HFF-Myc (cell line): Measurements from ENCODE around the gene VSNL1.

Experiments
- DNase-seq: peaks from one replicate; pipeline ENCODE4 v3.0.0-alpha.2; 2011; ENCODE audit warnings: low read depth; ENCODE audit errors: extremely low read depth
- H3K4me3 ChIP-seq: replicated peaks from 2 replicates; pipeline ENCODE4 v1.5.1; 2011; ENCODE audit warnings: low read depth, mild to moderate bottlenecking, control low read depth, low read length
- TF ChIP-seq, protein P1 (sequence below): IDR thresholded peaks from 2 replicates; pipeline ENCODE4 v1.5.1; 2012; ENCODE audit warnings: mild to moderate bottlenecking, low read depth, low read length, control low read depth; ENCODE audit errors: missing control alignments

The VSNL1 gene

GRCh38 chr2:17571681-17572080 lies 31.2 kb downstream of the VSNL1 start:
- H3K4me3 ChIP-seq = no peak overlapping the region
- TF ChIP-seq, protein P1, sequence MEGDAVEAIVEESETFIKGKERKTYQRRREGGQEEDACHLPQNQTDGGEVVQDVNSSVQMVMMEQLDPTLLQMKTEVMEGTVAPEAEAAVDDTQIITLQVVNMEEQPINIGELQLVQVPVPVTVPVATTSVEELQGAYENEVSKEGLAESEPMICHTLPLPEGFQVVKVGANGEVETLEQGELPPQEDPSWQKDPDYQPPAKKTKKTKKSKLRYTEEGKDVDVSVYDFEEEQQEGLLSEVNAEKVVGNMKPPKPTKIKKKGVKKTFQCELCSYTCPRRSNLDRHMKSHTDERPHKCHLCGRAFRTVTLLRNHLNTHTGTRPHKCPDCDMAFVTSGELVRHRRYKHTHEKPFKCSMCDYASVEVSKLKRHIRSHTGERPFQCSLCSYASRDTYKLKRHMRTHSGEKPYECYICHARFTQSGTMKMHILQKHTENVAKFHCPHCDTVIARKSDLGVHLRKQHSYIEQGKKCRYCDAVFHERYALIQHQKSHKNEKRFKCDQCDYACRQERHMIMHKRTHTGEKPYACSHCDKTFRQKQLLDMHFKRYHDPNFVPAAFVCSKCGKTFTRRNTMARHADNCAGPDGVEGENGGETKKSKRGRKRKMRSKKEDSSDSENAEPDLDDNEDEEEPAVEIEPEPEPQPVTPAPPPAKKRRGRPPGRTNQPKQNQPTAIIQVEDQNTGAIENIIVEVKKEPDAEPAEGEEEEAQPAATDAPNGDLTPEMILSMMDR = no peak
- DNase-seq = no peak

DNA sequence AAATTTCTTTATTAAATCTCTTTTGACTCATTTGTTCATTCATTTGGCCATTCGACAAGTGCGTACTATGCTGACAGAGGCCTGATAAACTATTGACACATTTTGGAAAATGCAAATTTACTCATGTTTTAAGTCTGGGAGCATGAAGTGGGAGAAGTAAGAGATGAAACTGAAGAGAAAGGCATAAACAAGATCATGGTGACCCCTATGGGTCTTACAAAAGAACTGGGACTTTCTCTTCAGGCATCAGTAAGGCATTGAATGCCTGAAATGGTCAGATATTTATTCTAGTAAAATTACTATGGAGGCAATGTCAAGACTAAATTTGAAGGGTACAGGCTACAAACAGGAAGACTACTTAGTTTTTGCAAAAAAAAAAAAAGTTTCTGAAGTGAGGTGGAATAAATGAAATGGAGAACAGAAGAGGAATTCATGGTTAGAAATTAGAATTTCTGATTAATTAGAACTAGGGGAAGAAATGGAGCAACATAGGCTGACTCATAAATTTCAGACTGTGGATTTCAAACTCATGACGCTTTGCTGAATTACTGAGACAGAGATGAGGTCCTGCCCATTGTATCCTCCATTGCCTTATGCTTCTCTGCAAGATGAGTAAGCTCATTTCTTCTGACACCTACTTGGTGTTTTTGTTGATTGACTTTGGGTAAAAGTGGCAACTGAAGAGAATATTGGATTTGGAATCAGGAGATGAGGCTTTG lies 32.7 kb downstream of the VSNL1 start:
- TF ChIP-seq, protein P1 = no peak
- no peak for DNase-seq
- no peak overlapping the region for H3K4me3 ChIP-seq

DNA sequence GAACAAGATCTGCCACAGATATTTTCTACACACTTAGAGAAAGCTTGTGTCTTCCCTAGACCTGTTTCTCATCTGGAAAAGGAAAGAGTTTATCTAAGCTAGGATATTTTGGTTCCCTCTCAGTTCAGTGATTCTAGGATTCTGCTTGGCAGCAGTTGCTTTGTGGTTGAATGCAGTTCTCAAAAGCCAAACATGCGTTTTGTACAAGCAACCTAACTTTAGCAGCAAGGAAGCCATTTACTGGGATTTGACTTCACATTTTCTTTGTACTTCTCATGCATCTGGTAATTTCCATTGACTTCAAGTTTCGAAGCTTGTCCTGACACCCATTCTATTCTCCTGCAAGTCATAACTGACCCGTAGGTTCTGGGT lies 33.3 kb downstream of the VSNL1 start:
- TF ChIP-seq, protein P1 = no peak
- DNase-seq = no peak
- no peak overlapping the region for H3K4me3 ChIP-seq

GRCh38 chr2:17574406-17575073 lies 34.0 kb downstream of the VSNL1 start:
- no peak overlapping the region for H3K4me3 ChIP-seq
- no peak for DNase-seq
- TF ChIP-seq, protein P1 = no peak

- no peak overlapping the region for H3K4me3 ChIP-seq
- TF ChIP-seq, protein P1 = no peak
- no peak for DNase-seq
These were observed 36.3 kb downstream of the VSNL1 start for GRCh38 chr2:17576802-17577201.

DNA sequence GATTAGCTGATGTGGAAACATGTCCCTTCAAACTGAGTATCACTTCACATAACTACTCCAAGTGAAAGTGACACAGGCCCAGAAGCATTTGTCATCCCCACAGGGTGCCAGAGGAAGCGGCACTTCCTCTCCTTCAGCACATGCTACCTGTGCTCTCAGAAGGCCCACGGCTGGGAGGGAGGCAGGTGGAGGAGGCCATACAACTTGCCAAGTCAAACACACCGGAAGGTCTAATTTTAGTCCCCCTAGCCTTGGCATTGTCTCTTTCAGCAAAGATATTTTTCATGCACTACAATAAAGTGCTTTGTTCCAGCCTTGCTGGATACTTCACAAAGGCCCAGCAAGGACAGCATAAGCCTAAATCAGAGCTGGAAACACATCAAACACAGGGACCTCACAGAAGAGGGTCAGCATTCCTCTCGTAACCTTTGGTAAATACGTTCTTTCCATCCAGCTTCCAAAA lies 38.0 kb downstream of the VSNL1 start:
- DNase-seq = no peak
- TF ChIP-seq, protein P1 = no peak
- H3K4me3 ChIP-seq = no peak overlapping the region
